ENCODE measurements around the gene TEF. TPM values are rescaled to one million over a fixed set of nuclear protein-coding genes. Genes with fewer than 3 reads are reported as not detected.
"Not testable (repeated sequence)": the region's sequence is repeated elsewhere in the genome, so short reads cannot be mapped to it uniquely, and the experiment has no call there.

Gene TEF
- polyA plus RNA-seq, 4 donors, result 6.1 to 11.8 (median 9.4) TPM

GRCh38 chr22:41397143-41397811, 15.5 kb downstream of the TEF start:
- Histone ChIP-seq H3K4me1 (ENCODE audit: control insufficient read depth in 3 of 3, insufficient read depth in 2 of 3, low read depth in 1 of 3, low read length in 2 of 3) (peaks cover 0 to 10% (median 2%) of the 10 kb centered on the region in 3 donors), H3K4me3 (ENCODE audit: low read depth in 1 of 3, low read length in 3 of 3) (no peak overlapping the region), H3K36me3 (ENCODE audit: control insufficient read depth in 3 of 3, insufficient read depth in 2 of 3, low read depth in 1 of 3, low read length in 3 of 3) (peaks cover 11 to 48% (median 12%) of the 10 kb centered on the region in 3 donors), H3K9me3 (ENCODE audit: control insufficient read depth in 2 of 2, insufficient read depth in 1 of 2, low read depth in 1 of 2, low read length in 1 of 2) (no peaks in the 10 kb centered on the region), H3K27ac (ENCODE audit: low read depth in 1 of 3, low read length in 2 of 3) (no peak overlapping the region), H3K27me3 (ENCODE audit: control insufficient read depth in 3 of 3, insufficient read depth in 3 of 3, low read length in 3 of 3) (no peaks in the 10 kb centered on the region)
- peak; percentile 60 to 66 for DNase-seq
- no peak for FAIRE-seq
- 34 to 72% (median 54%) methylated on average over 19 of the region's 19 CpGs for WGBS, 3 donors

- H3K27ac ChIP-seq (ENCODE audit: low read depth in 1 of 3, low read length in 2 of 3), result no peak overlapping the region
- no peaks in the 10 kb centered on the region for H3K27me3 ChIP-seq (ENCODE audit: control insufficient read depth in 3 of 3, insufficient read depth in 3 of 3, low read length in 3 of 3)
- no peaks in the 10 kb centered on the region for H3K9me3 ChIP-seq (ENCODE audit: control insufficient read depth in 2 of 2, insufficient read depth in 1 of 2, low read depth in 1 of 2, low read length in 1 of 2)
- H3K36me3 ChIP-seq (ENCODE audit: control insufficient read depth in 3 of 3, insufficient read depth in 2 of 3, low read depth in 1 of 3, low read length in 3 of 3), result peaks cover 11 to 43% (median 12%) of the 10 kb centered on the region in 3 donors
- FAIRE-seq (no peak), DNase-seq (no peak)
- 85 to 94% (median 93%) methylated on average over 8 of the region's 8 CpGs for WGBS, 3 donors
- peaks cover 0 to 18% (median 4%) of the 10 kb centered on the region in 3 donors for H3K4me1 ChIP-seq (ENCODE audit: control insufficient read depth in 3 of 3, insufficient read depth in 2 of 3, low read depth in 1 of 3, low read length in 2 of 3)
- no peak overlapping the region for H3K4me3 ChIP-seq (ENCODE audit: low read depth in 1 of 3, low read length in 3 of 3)
Observed at GRCh38 chr22:41398921-41399320, 17.2 kb downstream of the TEF start.

- H3K27ac ChIP-seq (ENCODE audit: low read depth in 1 of 3, low read length in 2 of 3), result peak overlapping the region in 2 of 3 donors; percentile 63 to 72
- peak in 1 of 2 donors; percentile 91 for DNase-seq
- H3K27me3 ChIP-seq (ENCODE audit: control insufficient read depth in 3 of 3, insufficient read depth in 3 of 3, low read length in 3 of 3), result no peaks in the 10 kb centered on the region
- FAIRE-seq, result no peak
- no peaks in the 10 kb centered on the region for H3K9me3 ChIP-seq (ENCODE audit: control insufficient read depth in 2 of 2, insufficient read depth in 1 of 2, low read depth in 1 of 2, low read length in 1 of 2)
- H3K36me3 ChIP-seq (ENCODE audit: control insufficient read depth in 3 of 3, insufficient read depth in 2 of 3, low read depth in 1 of 3, low read length in 3 of 3), result peaks cover 2 to 16% (median 4%) of the 10 kb centered on the region in 3 donors
- WGBS, 3 donors, result 11 to 37% (median 29%) methylated on average over 16 of the region's 16 CpGs
- H3K4me3 ChIP-seq (ENCODE audit: low read depth in 1 of 3, low read length in 3 of 3), result no peak overlapping the region
- H3K4me1 ChIP-seq (ENCODE audit: control insufficient read depth in 3 of 3, insufficient read depth in 2 of 3, low read depth in 1 of 3, low read length in 2 of 3), result peaks cover 0 to 20% (median 4%) of the 10 kb centered on the region in 3 donors
Observed at GRCh38 chr22:41401781-41402648, 20.3 kb downstream of the TEF start.

- not testable (repeated sequence) for DNase-seq; H3K27me3 ChIP-seq (ENCODE audit: control insufficient read depth in 3 of 3, insufficient read depth in 3 of 3, low read length in 3 of 3); H3K27ac ChIP-seq (ENCODE audit: low read depth in 1 of 3, low read length in 2 of 3); H3K9me3 ChIP-seq (ENCODE audit: control insufficient read depth in 2 of 2, insufficient read depth in 1 of 2, low read depth in 1 of 2, low read length in 1 of 2); FAIRE-seq; H3K36me3 ChIP-seq (ENCODE audit: control insufficient read depth in 3 of 3, insufficient read depth in 2 of 3, low read depth in 1 of 3, low read length in 3 of 3); H3K4me3 ChIP-seq (ENCODE audit: low read depth in 1 of 3, low read length in 3 of 3)
- H3K4me1 ChIP-seq (ENCODE audit: control insufficient read depth in 3 of 3, insufficient read depth in 2 of 3, low read depth in 1 of 3, low read length in 2 of 3), result peaks cover 0 to 13% (median 4%) of the 10 kb centered on the region in 3 donors
- WGBS, 3 donors, result 85 to 92% (median 88%) methylated on average over 14 of the region's 14 CpGs
Observed at GRCh38 chr22:41402851-41403250, 21.1 kb downstream of the TEF start.

- Histone ChIP-seq H3K27ac (ENCODE audit: low read depth in 1 of 3, low read length in 2 of 3) (no peak overlapping the region), H3K9me3 (ENCODE audit: control insufficient read depth in 2 of 2, insufficient read depth in 1 of 2, low read depth in 1 of 2, low read length in 1 of 2) (no peaks in the 10 kb centered on the region), H3K36me3 (ENCODE audit: control insufficient read depth in 3 of 3, insufficient read depth in 2 of 3, low read depth in 1 of 3, low read length in 3 of 3) (peaks cover 0 to under 1% (median 0%) of the 10 kb centered on the region in 3 donors), H3K4me1 (ENCODE audit: control insufficient read depth in 3 of 3, insufficient read depth in 2 of 3, low read depth in 1 of 3, low read length in 2 of 3) (peaks cover 0 to 13% (median 4%) of the 10 kb centered on the region in 3 donors), H3K27me3 (ENCODE audit: control insufficient read depth in 3 of 3, insufficient read depth in 3 of 3, low read length in 3 of 3) (no peaks in the 10 kb centered on the region), H3K4me3 (ENCODE audit: low read depth in 1 of 3, low read length in 3 of 3) (no peak overlapping the region)
- peak; percentile 88 to 90 for DNase-seq
- WGBS, 3 donors, result 16 to 19% (median 18%) methylated on average over 17 to 18 of the region's 18 CpGs
- FAIRE-seq, result no peak
Observed at GRCh38 chr22:41403532-41404318, 22.0 kb downstream of the TEF start.

GRCh38 chr22:41405588-41405987, 23.8 kb downstream of the TEF start:
- H3K9me3 ChIP-seq (ENCODE audit: control insufficient read depth in 2 of 2, insufficient read depth in 1 of 2, low read depth in 1 of 2, low read length in 1 of 2), result no peaks in the 10 kb centered on the region
- H3K4me1 ChIP-seq (ENCODE audit: control insufficient read depth in 3 of 3, insufficient read depth in 2 of 3, low read depth in 1 of 3, low read length in 2 of 3), result peaks cover 0 to 13% (median 4%) of the 10 kb centered on the region in 3 donors
- FAIRE-seq (no peak), DNase-seq (no peak)
- no peak overlapping the region for H3K4me3 ChIP-seq (ENCODE audit: low read depth in 1 of 3, low read length in 3 of 3)
- H3K27me3 ChIP-seq (ENCODE audit: control insufficient read depth in 3 of 3, insufficient read depth in 3 of 3, low read length in 3 of 3), result no peaks in the 10 kb centered on the region
- H3K36me3 ChIP-seq (ENCODE audit: control insufficient read depth in 3 of 3, insufficient read depth in 2 of 3, low read depth in 1 of 3, low read length in 3 of 3), result no peaks in the 10 kb centered on the region
- no peak overlapping the region for H3K27ac ChIP-seq (ENCODE audit: low read depth in 1 of 3, low read length in 2 of 3)
- WGBS, 3 donors, result 73 to 78% (median 76%) methylated on average over 8 of the region's 8 CpGs

GRCh38 chr22:41406410-41406809, 24.7 kb downstream of the TEF start:
- H3K36me3 ChIP-seq (ENCODE audit: control insufficient read depth in 3 of 3, insufficient read depth in 2 of 3, low read depth in 1 of 3, low read length in 3 of 3), result no peaks in the 10 kb centered on the region
- DNase-seq (no peak), FAIRE-seq (no peak)
- H3K4me1 ChIP-seq (ENCODE audit: control insufficient read depth in 3 of 3, insufficient read depth in 2 of 3, low read depth in 1 of 3, low read length in 2 of 3), result peaks cover 0 to 13% (median 4%) of the 10 kb centered on the region in 3 donors
- no peaks in the 10 kb centered on the region for H3K9me3 ChIP-seq (ENCODE audit: control insufficient read depth in 2 of 2, insufficient read depth in 1 of 2, low read depth in 1 of 2, low read length in 1 of 2)
- H3K27me3 ChIP-seq (ENCODE audit: control insufficient read depth in 3 of 3, insufficient read depth in 3 of 3, low read length in 3 of 3), result no peaks in the 10 kb centered on the region
- no peak overlapping the region for H3K4me3 ChIP-seq (ENCODE audit: low read depth in 1 of 3, low read length in 3 of 3)
- no peak overlapping the region for H3K27ac ChIP-seq (ENCODE audit: low read depth in 1 of 3, low read length in 2 of 3)

GRCh38 chr22:41407433-41407832, 25.7 kb downstream of the TEF start:
- 85 to 91% (median 87%) methylated on average over 3 of the region's 3 CpGs for WGBS, 3 donors
- Histone ChIP-seq H3K4me1 (ENCODE audit: control insufficient read depth in 3 of 3, insufficient read depth in 2 of 3, low read depth in 1 of 3, low read length in 2 of 3) (peaks cover 0 to 9% (median under 1%) of the 10 kb centered on the region in 3 donors), H3K4me3 (ENCODE audit: low read depth in 1 of 3, low read length in 3 of 3) (no peak overlapping the region), H3K27me3 (ENCODE audit: control insufficient read depth in 3 of 3, insufficient read depth in 3 of 3, low read length in 3 of 3) (no peaks in the 10 kb centered on the region), H3K36me3 (ENCODE audit: control insufficient read depth in 3 of 3, insufficient read depth in 2 of 3, low read depth in 1 of 3, low read length in 3 of 3) (no peaks in the 10 kb centered on the region), H3K9me3 (ENCODE audit: control insufficient read depth in 2 of 2, insufficient read depth in 1 of 2, low read depth in 1 of 2, low read length in 1 of 2) (no peaks in the 10 kb centered on the region), H3K27ac (ENCODE audit: low read depth in 1 of 3, low read length in 2 of 3) (no peak overlapping the region)
- no peak for DNase-seq
- no peak for FAIRE-seq
